Activated CD4-positive, alpha-beta T cell treated with anti-CD3 and anti-CD28 coated beads, Interleukin-2, amount 10 ng/mL, durations not matched to agents 24 days and 14 days (primary cell): Measurements from ENCODE around the gene TSSK6. TPM values are rescaled to one million over a fixed set of nuclear protein-coding genes. Genes with fewer than 3 reads are reported as not detected.
"Not testable (repeated sequence)": the region's sequence is repeated elsewhere in the genome, so short reads cannot be mapped to it uniquely, and the experiment has no call there.

Experiments
- DNase-seq: peaks from one replicate; pipeline ENCODE4 v3.0.0; 2022
- H3K27ac Mint-ChIP-seq: one replicate; pipeline ENCODE4 v1.8.0; 2022; ENCODE audit warnings: mild to moderate bottlenecking, mixed read lengths
- H3K27me3 Mint-ChIP-seq: one replicate; pipeline ENCODE4 v1.8.0; 2022; ENCODE audit warnings: mixed read lengths
- H3K36me3 Mint-ChIP-seq: one replicate; pipeline ENCODE4 v1.8.0; 2022; ENCODE audit warnings: low read depth, mild to moderate bottlenecking, mixed read lengths
- H3K4me1 Mint-ChIP-seq: one replicate; pipeline ENCODE4 v1.8.0; 2021; ENCODE audit warnings: mixed read lengths
- H3K4me3 Mint-ChIP-seq: one replicate; pipeline ENCODE4 v1.8.0; 2022; ENCODE audit warnings: mild to moderate bottlenecking, moderate library complexity, mixed read lengths
- H3K9me3 Mint-ChIP-seq: one replicate; pipeline ENCODE4 v1.8.0; 2021; ENCODE audit warnings: mixed read lengths
- intact Hi-C: fragments of 100-400 bp; cut with micrococcal nuclease; formaldehyde crosslinking; loops from one replicate; pipeline ENCODE4 v1.15.1; 2023
- total RNA-seq: library from RNA; stranded (reverse); gene quantifications from 2 replicates; pipeline ENCODE4 v1.2.3, GENCODE V29; 2022

Gene TSSK6
- total RNA-seq, 1 donor from 2014 or later, result 3.3 TPM

DNA sequence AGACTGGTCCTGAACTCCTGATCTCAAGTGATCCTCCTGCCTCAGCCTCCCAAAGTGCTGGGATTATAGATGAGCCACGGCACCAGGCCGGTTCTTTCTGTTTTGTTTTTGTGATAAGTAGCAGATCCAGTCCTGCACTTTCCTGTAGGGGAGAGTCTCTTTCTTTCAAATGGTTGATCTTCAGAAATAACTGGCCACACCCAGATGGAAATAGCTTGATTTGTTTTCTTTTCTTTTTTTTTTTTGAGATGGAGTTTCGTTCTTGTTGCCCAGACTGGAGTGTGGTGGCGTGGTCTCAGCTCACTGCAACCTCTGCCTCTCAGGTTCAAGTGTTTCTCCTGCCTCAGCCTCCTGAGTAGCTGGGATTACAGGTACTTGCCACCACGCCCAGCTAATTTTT lies 43.2 kb downstream of the TSSK6 start:
- Mint-ChIP-seq H3K4me1 (peaks cover 47% of the 10 kb centered on the region), H3K27ac (peak overlapping the region; percentile 51), H3K9me3 (peaks cover 14% of the 10 kb centered on the region), H3K36me3 (peaks cover 50% of the 10 kb centered on the region)
- intact Hi-C loops, DNase-seq, H3K4me3 Mint-ChIP-seq, H3K27me3 Mint-ChIP-seq: not testable (repeated sequence)

DNA sequence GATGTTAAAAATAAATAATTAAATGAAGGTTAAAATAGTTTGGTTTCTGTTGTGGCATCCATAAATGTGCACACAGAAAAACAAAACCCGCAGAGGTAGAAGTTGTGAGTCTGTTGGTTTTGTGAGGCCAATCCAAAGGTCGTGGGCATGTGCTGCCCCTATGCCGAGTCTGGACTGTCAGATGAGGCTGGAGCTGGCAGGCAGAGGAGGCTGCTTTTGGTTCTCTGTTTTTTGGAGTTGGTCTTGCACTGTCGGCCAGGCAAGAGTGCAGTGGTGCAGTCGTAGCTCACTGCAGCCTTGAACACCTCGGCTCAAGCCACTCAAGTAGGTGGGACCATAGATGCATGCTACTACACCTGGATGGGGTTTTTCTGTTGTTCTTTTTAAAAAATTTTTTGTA lies 43.7 kb downstream of the TSSK6 start:
- intact Hi-C loops, result no loop called here
- Mint-ChIP-seq H3K9me3 (peaks cover 17% of the 10 kb centered on the region), H3K27ac (no peak overlapping the region), H3K4me3 (no peak overlapping the region), H3K36me3 (peaks cover 53% of the 10 kb centered on the region), H3K4me1 (peaks cover 44% of the 10 kb centered on the region), H3K27me3 (no peaks in the 10 kb centered on the region)
- DNase-seq, result no peak

DNA sequence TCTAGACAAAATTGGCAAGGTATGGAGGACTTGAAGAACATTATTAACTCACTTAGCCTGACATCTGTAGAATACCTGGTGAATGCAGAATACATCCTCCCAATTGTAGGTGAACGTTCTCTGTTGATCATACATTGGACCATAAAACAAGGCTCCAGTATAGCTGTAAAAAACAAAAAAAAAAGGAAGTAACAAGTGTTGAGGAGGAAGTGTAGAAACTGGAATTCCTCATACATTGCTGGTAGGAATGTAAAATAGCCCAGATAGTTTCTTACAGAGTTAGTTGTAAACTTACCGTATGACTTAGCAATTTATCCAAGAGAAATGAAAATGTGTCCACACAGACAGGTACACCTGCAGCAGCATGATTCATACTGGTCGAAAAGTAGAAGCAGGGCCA lies 44.8 kb downstream of the TSSK6 start:
- Mint-ChIP-seq H3K4me1 (peaks cover 37% of the 10 kb centered on the region), H3K27ac (no peak overlapping the region), H3K36me3 (peaks cover 63% of the 10 kb centered on the region), H3K9me3 (peaks cover 26% of the 10 kb centered on the region), H3K27me3 (no peaks in the 10 kb centered on the region), H3K4me3 (no peak overlapping the region)
- DNase-seq, result no peak
- intact Hi-C loops, result no loop called here

DNA sequence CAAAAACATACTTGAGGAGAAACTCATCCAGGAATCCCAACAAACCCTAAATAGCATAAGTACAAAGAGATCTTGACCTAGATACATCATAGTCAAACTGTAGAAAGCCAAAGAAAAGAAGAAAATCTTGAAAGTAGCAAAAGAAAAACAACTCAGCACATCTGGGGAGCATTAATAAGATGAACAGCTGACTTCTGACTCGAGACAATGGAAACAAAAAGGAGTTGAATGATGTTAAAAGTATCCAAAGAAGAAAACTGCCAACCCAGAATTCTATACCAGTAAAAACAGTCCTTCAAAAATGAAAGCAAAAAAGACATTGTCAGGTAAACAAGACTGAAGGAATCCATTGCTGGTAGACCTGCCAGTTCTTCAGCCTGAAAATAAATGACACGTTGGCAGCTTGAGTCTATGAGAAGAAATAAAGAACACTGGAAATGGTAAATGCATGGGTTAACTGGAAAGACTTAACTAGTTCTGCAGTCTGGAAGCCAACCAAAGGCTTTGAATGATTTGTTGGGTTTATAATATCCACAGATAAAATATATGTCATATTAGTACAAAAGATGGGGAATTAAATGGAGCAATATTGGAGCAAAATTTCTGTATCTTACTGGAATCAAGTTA lies 46.8 kb downstream of the TSSK6 start:
- peaks cover 73% of the 10 kb centered on the region for H3K36me3 Mint-ChIP-seq
- peaks cover 29% of the 10 kb centered on the region for H3K9me3 Mint-ChIP-seq
- H3K27ac Mint-ChIP-seq, result no peak overlapping the region
- no peak for DNase-seq
- intact Hi-C loops, result no loop called here
- peaks cover 26% of the 10 kb centered on the region for H3K4me1 Mint-ChIP-seq
- no peak overlapping the region for H3K4me3 Mint-ChIP-seq
- no peaks in the 10 kb centered on the region for H3K27me3 Mint-ChIP-seq

DNA sequence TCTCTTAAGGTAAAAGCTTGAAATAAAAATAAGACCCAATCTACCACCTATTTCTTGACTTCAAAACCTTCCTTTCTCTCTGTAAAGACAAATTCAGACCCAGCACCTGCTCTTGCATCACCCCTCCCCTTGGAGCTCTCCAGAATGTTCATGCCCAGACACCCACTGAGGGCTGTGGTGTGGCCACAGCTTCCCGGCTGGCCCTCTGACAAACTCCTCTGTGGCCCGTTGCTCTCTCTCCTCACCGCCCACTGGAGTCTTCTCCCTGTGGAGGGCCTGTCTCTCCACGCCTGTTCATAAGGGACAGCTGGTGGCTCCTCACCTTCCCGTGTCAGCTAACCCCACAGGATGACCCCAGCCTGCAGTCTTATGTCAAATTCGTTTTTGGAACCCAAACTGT lies 49.1 kb downstream of the TSSK6 start:
- no peak for DNase-seq
- Mint-ChIP-seq H3K27me3 (no peaks in the 10 kb centered on the region), H3K4me1 (peaks cover 24% of the 10 kb centered on the region), H3K4me3 (no peak overlapping the region), H3K9me3 (peaks cover 29% of the 10 kb centered on the region), H3K27ac (no peak overlapping the region), H3K36me3 (peaks cover 64% of the 10 kb centered on the region)
- intact Hi-C loops, result no loop called here

DNA sequence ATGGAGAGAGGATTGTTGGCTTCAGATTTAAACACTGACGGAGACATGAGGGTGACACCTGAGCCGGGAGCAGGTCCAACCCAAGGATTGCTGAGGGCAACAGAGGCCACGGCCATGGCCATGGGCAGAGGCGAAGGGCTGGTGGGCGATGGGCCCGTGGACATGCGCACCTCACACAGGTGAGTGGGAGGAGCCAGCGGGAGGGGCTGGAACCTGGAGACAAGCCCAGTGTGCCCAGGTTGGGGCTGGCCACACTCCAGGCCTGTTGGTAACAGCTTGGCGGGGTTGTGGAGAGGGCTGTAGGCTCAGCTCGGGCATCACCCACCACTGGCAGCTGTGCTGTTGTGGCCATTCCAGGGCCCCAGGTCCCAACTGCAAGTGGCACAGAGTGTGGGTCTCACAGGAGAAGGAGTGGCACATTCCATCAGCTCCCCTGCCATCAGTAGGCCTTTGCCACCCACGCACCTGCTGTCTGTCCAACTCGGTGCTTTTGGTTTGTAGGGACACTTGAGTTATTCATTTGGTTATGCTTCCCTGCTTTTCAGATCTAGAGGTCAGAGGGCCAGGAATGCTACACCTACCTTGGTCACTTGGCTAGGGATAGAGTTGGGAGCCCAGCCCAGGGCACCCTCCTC lies 49.8 kb downstream of the TSSK6 start:
- Mint-ChIP-seq H3K9me3 (peaks cover 29% of the 10 kb centered on the region), H3K36me3 (peaks cover 58% of the 10 kb centered on the region), H3K27me3 (no peaks in the 10 kb centered on the region), H3K4me1 (peaks cover 28% of the 10 kb centered on the region), H3K4me3 (no peak overlapping the region), H3K27ac (no peak overlapping the region)
- intact Hi-C loops, result no loop called here
- DNase-seq, result no peak

DNA sequence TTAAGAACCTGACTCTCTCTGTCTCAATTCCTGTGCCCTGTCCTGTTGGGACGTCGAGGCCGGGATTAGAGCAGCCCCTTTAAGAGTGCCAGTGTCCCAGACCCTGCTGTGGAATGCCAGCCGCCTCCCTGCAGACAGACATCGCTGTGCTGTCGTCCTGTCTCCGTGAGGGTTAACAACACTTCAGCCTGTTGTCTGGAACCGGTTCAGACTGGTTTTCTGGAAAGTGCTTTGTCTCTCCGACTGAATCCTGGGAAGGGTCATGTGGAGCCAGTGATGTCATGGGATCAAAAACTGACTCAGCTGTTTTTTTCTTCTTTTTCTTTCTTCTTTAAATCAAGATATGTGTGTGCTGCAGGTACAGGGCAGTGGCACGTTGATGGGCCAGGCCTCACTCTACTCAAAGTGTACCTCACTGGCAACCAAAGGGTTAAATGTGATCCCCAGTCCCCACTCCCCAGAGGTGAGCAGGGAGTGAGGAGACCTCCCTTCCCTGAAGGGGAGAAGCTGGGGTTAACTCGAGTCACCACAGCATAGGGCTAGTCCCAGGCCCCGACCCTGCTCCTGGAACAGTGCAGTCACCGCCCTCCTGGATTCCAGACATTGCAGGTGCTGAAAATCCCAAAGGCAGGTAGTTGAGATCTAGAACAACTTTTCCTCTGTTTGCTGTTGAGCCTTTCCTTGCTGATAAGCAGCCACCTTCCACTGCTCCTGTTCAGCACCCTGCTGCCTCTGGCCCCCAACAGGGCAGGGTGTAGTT lies 50.8 kb downstream of the TSSK6 start:
- Mint-ChIP-seq H3K4me3 (no peak overlapping the region), H3K27me3 (no peaks in the 10 kb centered on the region), H3K27ac (no peak overlapping the region), H3K9me3 (peaks cover 29% of the 10 kb centered on the region), H3K36me3 (peaks cover 52% of the 10 kb centered on the region), H3K4me1 (peaks cover 32% of the 10 kb centered on the region)
- no peak for DNase-seq
- intact Hi-C loops, result no loop called here

Other genes with a start within 250 kb of the TSSK6 start
- not detected in 2 replicates for gene TM6SF2, start 242.2 kb downstream of the TSSK6 start, total RNA-seq
- gene SUGP1, start 195.0 kb downstream of the TSSK6 start, total RNA-seq, result 71.2 and 72.0 TPM in 2 replicates
- gene MAU2, start 194.7 kb downstream of the TSSK6 start, total RNA-seq, result 61.8 and 73.0 TPM in 2 replicates
- 134 and 135 TPM in 2 replicates for gene GATAD2A, start 109.9 kb downstream of the TSSK6 start, total RNA-seq
- 370 and 391 TPM in 2 replicates for gene NDUFA13, start 677 bp upstream of the TSSK6 start, total RNA-seq
- gene YJEFN3, start 13.4 kb upstream of the TSSK6 start, total RNA-seq, result 11.4 and 14.6 TPM in 2 replicates
- gene CILP2, start 22.7 kb upstream of the TSSK6 start, total RNA-seq, result 0.14 TPM in 2 replicates
- 19.2 and 20.5 TPM in 2 replicates for gene PBX4, start 103.1 kb upstream of the TSSK6 start, total RNA-seq
- gene LPAR2, start 112.7 kb upstream of the TSSK6 start, total RNA-seq, result 21.9 and 23.9 TPM in 2 replicates
- 56.1 and 61.2 TPM in 2 replicates for gene GMIP, start 128.1 kb upstream of the TSSK6 start, total RNA-seq
- 85.9 and 89.2 TPM in 2 replicates for gene ATP13A1, start 148.1 kb upstream of the TSSK6 start, total RNA-seq
- 44.2 and 45.5 TPM in 2 replicates for gene ZNF101, start 153.3 kb upstream of the TSSK6 start, total RNA-seq
- 4.7 and 4.8 TPM in 2 replicates for gene ZNF14, start 217.6 kb upstream of the TSSK6 start, total RNA-seq